ENCODE results near the gene PRKG1. TPM values are rescaled to one million over a fixed set of nuclear protein-coding genes. Genes with fewer than 3 reads are reported as not detected.

Gene PRKG1
- total RNA-seq, 1 experiment from 2014 or later = 10.4 TPM

- H3K4ac ChIP-seq (ENCODE audit: low read depth, low read length) = no peak overlapping the region
- no peak overlapping the region for H2AFZ ChIP-seq (ENCODE audit: low read length)
- no peaks in the 10 kb centered on the region for H3K79me1 ChIP-seq (ENCODE audit: insufficient read depth, low read depth, low read length, poor library complexity, severe bottlenecking)
- H3K4me1 ChIP-seq (ENCODE audit: insufficient read depth, low read length) = no peaks in the 10 kb centered on the region
- H2BK120ac ChIP-seq (ENCODE audit: low read depth, low read length, poor library complexity, severe bottlenecking) = no peak overlapping the region
- H3K9me3 ChIP-seq (ENCODE audit: control insufficient read depth, low read depth, low read length) = no peaks in the 10 kb centered on the region
- no peak for TF ChIP-seq CTCF (conservative IDR thresholded peaks at IDR 0.05)
- H3K23ac ChIP-seq (ENCODE audit: insufficient read length, low read depth, low read length) = no peak overlapping the region
- no peak overlapping the region for H4K8ac ChIP-seq (replicated peaks; ENCODE audit: insufficient read length, low read depth, low read length)
- no peak overlapping the region for H3K18ac ChIP-seq (ENCODE audit: insufficient read length, low read depth, low read length)
- no peak overlapping the region for H3K9ac ChIP-seq (ENCODE audit: extremely low read depth, insufficient read length, low read length)
- H2BK20ac ChIP-seq (ENCODE audit: low read depth, low read length, poor library complexity, severe bottlenecking) = no peak overlapping the region
- H3K9me3 Mint-ChIP-seq = no peaks in the 10 kb centered on the region
- no peaks in the 10 kb centered on the region for H3K36me3 Mint-ChIP-seq (ENCODE audit: insufficient read depth in 1 of 3, low read depth in 3 of 3)
- no peak overlapping the region for H3K27ac ChIP-seq (ENCODE audit: insufficient read length, low read depth, low read length)
- H3K4me1 Mint-ChIP-seq = no peaks in the 10 kb centered on the region
- no peaks in the 10 kb centered on the region for H3K27me3 ChIP-seq (ENCODE audit: insufficient read depth, low read length)
- no peak overlapping the region for H3K27ac Mint-ChIP-seq
- no peaks in the 10 kb centered on the region for H4K20me1 ChIP-seq (ENCODE audit: control insufficient read depth, insufficient read depth, insufficient read length)
- no peak overlapping the region for H3K4me2 ChIP-seq (ENCODE audit: insufficient read depth, insufficient read length, low read length)
- no peak overlapping the region for H2BK15ac ChIP-seq (ENCODE audit: low read depth, low read length)
- H3K79me2 ChIP-seq (ENCODE audit: insufficient read depth, low read length) = no peaks in the 10 kb centered on the region
- H3K23me2 ChIP-seq (ENCODE audit: insufficient read length, low read depth, low read length, poor library complexity, severe bottlenecking) = no peaks in the 10 kb centered on the region
- no peak overlapping the region for H4K91ac ChIP-seq (ENCODE audit: insufficient read length, low read depth, low read length)
- DNase-seq = no peak
- 100% methylated on average over 1 of the region's 4 CpGs for WGBS (ENCODE audit: extremely low coverage, insufficient read length, low lambda C conversion rate)
- H3K56ac ChIP-seq (ENCODE audit: insufficient read length, low read depth, low read length) = no peak overlapping the region
- no peak overlapping the region for H4K5ac ChIP-seq (ENCODE audit: insufficient read length, low read depth, low read length)
- H3K4me3 Mint-ChIP-seq = no peak overlapping the region
- H3K27me3 Mint-ChIP-seq (ENCODE audit: low read depth) = no peaks in the 10 kb centered on the region
- no peak overlapping the region for H3K14ac ChIP-seq (ENCODE audit: insufficient read depth, low read length)
- H2BK5ac ChIP-seq (ENCODE audit: insufficient read length, low read length) = no peak overlapping the region
- no peak overlapping the region for H2BK12ac ChIP-seq (ENCODE audit: insufficient read length, low read depth, low read length)
- no peak overlapping the region for H3T11ph ChIP-seq (ENCODE audit: low read length)
- no peak overlapping the region for H2AK5ac ChIP-seq (ENCODE audit: insufficient read length, low read length)
Measured at GRCh38 chr10:52121688-52122087, 1047.4 kb downstream of the PRKG1 start.

All from H9 (cell line).